Activated CD4-positive, alpha-beta T cell treated with anti-CD3 and anti-CD28 coated beads for 24 hours (primary cell): ENCODE measurements around the gene ESYT2.
"Not testable (repeated sequence)": the region's sequence is repeated elsewhere in the genome, so short reads cannot be mapped to it uniquely, and the experiment has no call there.

Experiments
- DNase-seq, 2 donors: peaks; one replicate each; pipeline ENCODE4 v3.0.0-alpha.2; 2020; ENCODE audit warnings: low read depth in 2 of 2

Gene ESYT2, protein sequence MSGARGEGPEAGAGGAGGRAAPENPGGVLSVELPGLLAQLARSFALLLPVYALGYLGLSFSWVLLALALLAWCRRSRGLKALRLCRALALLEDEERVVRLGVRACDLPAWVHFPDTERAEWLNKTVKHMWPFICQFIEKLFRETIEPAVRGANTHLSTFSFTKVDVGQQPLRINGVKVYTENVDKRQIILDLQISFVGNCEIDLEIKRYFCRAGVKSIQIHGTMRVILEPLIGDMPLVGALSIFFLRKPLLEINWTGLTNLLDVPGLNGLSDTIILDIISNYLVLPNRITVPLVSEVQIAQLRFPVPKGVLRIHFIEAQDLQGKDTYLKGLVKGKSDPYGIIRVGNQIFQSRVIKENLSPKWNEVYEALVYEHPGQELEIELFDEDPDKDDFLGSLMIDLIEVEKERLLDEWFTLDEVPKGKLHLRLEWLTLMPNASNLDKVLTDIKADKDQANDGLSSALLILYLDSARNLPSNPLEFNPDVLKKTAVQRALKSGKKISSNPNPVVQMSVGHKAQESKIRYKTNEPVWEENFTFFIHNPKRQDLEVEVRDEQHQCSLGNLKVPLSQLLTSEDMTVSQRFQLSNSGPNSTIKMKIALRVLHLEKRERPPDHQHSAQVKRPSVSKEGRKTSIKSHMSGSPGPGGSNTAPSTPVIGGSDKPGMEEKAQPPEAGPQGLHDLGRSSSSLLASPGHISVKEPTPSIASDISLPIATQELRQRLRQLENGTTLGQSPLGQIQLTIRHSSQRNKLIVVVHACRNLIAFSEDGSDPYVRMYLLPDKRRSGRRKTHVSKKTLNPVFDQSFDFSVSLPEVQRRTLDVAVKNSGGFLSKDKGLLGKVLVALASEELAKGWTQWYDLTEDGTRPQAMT

DNA sequence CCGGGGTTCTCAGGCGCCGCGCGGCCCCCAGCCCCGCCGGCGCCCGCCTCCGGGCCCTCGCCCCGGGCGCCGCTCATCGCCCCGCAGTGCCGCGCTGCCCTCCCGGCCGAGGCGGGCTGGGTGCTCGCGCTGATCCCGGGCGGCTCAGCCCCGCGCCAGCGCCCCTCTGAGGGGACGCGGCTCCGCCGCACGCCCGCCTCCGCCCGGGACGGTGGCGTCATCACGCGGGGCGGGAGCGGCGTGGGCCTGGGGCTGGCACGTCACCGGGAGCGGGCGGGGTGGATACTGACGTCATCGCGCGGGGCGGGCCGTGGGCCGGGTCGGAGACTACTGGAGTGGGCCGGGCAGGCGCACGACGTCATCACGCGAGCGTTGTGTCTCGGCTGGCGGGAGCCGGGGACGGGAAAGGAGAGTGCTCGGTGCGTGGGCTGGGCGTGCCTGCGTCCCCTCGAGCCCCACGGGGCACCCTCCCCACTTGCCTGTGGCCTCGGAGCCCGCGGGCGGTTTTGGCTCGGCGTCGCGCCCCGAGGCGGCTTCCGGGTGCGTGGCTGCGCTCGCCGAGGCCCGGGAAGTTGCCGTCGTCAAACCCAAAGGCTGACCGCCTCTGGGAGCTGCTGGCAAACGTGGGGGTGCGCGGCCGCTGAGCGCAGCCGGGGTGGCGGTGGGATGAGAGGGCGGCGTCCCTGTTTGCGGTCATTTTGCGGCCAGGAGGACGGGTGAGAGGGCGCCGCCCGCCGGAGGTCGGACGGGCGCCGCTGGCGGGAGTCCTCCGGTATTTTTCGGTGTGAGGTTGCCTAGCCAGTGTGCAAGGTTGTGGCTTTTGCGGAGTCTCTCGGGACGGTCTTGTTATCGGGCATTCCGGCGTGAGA, at the start of gene ESYT2:
Gene ESYT2 (minus strand): TSS at position 168 of the 869 bp plus-strand sequence. CDS start 91 bp downstream, at position 77.
- peak; percentile 99 for DNase-seq

DNA sequence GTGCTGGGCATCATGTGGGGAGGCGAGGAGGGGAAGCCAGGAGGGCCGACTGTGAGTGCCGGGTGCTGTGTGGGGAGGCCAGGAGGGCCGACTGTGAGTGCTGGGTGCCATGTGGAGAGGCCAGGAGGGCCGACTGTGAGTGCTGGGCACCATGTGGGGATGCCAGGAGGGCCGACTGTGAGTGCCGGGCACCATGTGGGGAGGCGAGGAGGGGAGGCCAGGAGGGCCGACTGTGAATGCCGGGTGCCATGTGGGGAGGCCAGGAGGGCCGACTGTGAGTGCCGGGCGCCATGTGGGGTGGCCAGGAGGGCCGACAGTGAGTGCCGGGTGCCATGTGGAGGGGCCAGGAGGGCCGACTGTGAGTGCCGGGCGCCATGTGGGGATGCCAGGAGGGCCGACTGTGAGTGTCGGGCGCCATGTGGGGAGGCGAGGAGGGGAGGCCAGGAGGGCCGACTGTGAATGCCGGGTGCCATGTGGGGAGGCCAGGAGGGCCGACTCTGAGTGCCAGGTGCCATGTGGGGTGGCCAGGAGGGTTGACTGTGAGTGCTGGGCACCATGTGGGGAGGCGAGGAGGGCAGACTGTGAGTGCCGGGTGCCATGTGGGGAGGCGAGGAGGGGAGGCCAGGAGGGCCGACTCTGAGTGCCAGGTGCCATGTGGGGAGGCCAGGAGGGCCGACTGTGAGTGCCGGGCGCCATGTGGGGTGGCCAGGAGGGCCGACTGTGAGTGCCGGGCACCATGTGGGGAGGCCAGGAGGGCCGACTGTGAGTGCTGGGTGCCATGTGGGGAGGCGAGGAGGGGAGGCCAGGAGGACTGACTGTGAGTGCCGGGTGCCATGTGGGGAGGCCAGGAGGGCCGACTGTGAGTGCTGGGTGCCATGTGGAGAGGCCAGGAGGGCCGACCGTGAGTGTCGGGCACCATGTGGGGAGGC, 49.1 kb upstream of the ESYT2 start:
- DNase-seq = not testable (repeated sequence)

DNA sequence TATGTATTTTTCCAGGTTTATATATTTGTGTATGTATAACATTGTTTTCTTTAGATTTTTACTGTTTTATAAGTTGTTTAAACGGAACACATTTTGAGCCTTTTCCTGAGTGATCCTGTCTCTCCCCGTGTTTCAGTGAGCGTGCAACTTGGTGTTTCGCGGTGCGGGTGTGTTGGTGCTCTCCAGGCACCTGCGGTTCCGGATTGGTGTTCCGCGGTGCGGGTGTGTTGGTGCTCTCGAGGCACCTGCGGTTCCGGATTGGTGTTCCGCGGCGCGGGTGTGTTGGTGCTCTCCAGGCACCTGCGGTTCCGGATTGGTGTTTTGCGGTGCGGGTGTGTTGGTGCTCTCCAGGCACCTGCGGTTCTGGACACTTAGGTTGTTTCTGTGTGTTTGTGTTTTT, 47.7 kb upstream of the ESYT2 start:
- DNase-seq = no peak

DNA sequence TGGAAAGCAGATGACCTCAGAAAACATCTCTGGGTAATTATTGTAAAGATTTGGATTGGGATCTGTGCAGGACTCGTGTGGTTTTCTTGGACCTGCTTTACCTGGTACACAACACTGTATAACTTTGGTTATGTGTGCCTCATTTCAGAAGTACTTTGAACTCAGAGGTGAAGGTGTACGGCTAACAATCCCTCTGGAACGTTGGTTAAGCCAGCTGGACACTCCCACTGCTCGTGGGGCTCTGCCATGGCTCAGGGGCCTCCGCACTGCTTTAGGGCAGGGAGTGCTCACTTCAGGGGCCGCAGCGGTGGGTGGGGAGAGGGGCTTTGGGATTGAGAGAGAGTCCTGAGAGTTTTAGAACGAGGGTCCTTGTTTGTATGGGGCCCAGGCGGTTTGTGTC, 40.6 kb upstream of the ESYT2 start:
- no peak for DNase-seq

DNA sequence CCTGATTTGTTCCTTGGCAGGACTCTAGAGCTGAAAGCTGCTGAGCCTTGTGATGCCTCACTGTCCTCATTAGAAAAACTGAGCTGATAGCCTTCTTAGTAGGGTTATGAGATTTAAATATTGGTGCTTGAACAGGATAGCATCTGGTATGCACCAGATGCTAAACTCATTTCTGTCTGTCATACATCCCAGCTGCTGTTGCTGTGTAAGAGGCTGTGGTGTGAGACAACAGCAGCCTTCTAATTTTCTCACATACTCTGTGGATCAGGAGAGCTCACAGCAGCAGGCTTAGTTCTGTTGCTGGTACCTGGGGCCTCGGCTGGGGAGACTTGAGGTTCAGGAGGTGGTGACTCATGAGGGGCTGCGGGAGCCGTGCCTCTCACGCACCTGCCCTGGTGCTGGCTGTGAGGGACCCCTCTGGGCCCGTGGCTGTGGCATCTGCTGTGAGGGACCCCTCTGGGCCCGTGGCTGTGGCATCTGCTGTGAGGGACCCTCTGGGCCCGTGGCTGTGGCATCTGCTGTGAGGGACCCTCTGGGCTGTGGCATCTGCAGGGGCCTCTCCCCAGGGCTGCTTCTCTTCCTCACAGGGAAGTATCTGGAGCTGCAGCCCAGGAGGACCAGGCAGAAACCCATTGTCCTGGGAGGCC, 39.6 kb upstream of the ESYT2 start:
- DNase-seq = no peak

DNA sequence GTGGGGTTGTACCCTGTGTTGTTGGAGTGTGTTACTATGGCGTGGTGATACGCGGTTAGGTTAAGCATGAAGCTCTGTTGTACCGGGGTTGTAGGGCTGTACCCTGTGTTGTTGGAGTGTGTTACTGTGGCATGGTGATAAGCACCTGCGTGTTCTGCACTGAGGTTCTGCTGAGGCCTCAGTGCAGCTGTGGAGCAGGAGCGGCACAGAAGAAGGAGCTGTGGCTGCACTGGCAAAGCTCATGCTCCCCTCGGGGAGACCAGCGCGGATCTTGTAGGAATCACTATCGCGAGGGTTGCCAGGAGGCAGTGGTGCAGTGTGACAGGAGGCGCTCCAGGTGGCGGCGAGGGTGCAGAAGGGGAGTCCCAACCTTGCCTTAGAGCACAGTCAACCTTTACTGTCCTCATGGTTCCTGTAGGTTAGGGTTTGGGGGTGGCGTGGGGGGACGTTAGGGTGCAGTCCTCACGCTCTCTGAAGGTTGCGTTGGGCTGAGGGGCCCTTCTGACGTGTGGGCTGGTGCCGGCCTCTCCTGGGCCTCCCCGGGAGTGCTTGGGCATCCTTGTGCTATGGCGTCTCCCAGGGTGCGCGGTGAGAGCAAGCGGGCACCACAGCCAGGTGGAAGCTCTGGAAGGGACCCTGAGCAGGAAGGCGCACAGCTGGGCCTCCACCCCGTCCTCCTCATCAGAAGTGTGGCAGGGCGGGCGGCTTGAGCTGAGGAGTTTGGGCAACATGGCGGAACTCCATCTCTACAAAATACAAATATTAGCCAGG, 38.1 kb upstream of the ESYT2 start:
- DNase-seq = no peak

DNA sequence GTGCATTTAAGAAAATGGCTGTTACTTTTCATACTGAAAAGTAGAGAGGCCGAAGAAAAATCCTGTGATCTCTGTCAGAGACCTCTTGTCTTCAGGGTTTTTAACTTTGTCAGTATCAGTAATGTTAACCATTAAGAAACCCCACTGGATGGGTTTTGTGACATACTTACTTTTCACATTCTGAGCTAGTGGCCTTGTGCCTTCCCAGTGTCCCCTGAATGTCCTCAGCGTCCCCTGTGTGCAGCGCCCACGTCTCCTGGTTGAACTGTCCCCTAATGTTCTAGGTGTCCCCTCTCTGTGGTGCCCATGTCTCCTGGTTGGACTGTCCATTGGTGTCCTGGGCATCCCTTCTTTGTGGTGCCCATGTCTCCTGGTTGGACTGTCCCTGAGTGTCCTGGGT, 36.7 kb upstream of the ESYT2 start:
- DNase-seq = no peak

DNA sequence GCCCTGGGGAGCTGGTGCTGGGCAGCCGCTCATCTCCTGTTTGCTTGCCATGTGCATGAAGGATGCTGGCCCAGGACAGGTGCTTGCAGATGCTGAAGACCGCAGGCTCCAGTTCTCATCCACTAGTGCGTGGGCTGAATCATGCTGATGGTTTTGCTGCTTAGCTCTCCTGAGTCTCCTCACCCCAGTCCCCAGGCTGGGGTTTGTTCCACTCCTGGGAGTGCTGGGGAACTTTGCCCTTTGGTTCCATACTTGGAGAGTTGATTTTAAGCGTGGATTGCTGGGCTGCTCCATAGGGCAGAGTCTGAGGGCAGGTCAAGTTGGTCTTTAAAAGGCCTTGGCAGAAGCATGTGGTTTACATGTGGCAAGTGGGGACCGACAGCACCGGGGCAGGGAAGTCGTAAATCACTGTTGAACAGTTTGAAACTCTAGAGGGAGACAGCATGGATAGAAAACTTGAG, 36.2 kb upstream of the ESYT2 start:
- no peak for DNase-seq

DNA sequence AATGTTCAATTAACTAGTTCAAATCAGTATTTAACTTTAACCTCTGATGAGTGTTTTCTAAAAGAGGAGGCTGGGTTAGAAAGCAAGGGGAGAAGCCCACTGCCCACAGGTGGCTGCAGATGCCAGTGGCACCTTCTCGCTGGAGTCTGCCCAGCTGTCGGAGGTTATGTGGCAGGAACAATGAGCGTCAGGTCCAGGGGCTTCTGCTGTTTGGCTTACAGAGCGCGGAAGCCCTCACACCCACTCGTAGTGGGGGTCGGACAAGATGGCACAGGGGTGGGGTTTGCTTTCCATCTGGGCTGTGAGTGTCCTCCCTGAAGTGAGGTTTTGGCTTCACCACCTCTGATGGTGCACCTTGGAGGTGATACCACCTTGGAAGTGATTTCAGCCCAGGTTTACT, 35.5 kb upstream of the ESYT2 start:
- no peak for DNase-seq

DNA sequence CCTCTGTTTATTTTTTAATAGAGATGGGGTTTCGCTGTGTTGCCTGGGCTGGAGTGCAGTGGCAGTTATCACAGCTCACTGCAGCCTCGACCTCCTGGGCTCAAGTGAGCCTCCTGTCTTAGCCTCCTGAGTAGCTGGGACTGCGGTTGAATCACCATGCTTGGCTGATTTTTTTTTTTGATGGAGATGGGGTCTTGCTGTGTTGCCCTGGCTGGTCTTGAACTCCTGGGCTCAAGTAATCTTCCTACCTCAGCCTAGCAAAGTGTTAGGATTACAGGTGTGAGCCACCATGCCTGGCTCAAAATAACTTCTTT, 35.2 kb upstream of the ESYT2 start:
- DNase-seq = no peak

DNA sequence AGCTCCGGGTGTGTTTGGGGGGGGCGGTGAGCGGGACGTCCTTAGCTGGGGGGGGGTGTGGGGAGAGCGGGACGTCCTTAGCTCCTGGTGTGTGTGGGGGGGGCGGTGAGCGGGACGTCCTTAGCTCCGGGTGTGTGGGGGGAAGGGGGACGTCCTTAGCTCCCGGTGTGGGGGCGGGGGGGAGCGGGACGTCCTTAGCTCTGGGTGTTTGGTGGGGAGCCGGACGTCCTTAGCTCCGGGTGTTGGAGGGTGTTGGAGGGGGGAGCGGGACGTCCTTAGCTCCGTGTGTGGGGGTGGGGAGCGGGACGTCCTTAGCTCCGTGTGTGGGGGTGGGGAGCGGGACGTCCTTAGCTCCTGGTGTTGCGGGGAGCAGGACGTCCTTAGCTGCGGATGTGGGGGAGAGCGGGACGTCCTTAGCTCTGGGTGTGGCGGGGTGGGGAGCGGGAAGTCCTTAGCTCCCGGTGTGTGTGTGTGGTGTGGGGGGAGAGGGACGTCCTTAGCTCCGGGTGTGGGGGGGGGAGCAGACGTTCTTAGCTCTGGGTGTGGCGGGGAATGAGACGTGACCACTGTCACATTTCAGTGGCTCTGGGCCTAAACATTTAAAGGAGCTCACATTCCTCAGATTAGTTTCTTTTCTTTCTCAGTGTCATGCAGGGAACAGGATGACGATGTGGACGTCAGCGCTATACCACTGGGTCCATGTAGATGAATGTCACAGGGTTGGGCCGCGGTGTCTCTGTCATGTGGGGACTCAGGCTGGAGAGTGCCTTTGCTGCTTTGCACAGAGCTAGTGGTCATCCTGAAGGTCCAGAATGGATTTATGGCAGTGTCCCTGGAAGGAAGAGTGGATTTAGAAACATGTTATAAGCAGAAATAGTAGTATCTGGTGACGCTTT, 34.5 kb upstream of the ESYT2 start:
- peak in 1 of 2 donors; percentile 44 for DNase-seq

DNA sequence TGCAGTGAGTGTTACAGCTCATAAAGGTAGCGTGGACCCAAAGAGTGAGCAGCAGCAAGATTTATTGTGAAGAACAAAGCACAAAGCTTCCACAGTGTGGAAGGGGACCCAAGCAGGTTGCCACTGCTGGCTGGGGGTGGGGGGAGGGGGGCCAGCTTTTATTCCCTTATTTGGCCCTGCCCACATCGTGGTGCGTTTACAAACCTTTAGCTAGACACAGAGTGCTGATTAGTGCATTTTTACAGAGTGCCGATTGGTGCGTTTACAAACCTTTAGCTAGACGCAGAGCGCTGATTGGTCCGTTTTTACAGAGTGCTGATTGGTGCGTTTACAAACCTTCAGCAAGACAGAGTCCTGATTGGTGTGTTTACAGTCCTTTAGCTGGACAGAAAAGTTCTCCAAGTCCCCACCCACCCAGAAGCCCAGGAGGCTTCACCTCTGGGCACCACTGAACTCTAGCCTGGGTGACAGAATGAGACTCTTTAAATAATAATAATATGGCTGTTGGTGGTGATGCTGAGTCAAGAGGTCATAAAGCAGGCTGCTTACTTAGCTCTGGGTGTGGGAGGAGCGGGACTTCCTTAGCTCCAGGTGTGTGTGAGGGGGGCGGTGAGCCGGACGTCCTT, 33.8 kb upstream of the ESYT2 start:
- peak in 1 of 2 donors; percentile 10 for DNase-seq

DNA sequence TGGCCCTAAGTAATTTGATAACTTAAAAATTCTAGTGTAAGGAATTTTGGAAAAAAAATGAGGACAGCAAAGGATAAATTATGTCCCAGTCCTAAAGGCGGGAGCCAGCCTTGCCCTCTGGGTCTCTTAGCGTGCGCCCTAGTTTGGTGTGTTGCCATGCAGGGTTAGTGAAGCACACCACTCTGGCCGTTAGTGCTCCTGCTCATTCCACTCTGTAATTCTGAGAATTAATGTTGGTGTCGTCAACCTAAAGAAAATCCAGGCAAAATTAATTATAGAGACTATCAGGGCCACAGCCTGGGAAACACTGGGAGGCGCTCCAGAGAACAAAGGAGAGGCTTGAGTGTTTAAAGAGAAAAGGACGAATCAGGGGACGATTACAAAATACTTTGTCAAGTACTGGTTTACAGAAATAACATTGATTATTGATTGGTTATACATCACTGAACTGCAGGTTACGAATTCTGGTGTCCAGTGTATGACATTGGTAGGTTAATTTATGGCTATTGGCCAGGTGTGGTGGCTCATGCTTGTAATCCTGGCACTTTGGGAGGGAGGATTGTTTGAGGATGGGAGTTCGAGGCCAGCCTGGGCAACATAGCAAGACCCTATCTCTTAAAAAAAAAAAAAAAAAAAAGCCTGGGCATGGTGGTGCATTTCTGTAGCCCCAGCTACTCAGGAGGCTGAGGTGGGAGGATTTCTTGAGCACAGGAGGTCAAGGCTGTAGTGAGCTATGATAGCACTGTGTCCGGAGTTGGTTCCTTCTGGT, 32.8 kb upstream of the ESYT2 start:
- DNase-seq = no peak

DNA sequence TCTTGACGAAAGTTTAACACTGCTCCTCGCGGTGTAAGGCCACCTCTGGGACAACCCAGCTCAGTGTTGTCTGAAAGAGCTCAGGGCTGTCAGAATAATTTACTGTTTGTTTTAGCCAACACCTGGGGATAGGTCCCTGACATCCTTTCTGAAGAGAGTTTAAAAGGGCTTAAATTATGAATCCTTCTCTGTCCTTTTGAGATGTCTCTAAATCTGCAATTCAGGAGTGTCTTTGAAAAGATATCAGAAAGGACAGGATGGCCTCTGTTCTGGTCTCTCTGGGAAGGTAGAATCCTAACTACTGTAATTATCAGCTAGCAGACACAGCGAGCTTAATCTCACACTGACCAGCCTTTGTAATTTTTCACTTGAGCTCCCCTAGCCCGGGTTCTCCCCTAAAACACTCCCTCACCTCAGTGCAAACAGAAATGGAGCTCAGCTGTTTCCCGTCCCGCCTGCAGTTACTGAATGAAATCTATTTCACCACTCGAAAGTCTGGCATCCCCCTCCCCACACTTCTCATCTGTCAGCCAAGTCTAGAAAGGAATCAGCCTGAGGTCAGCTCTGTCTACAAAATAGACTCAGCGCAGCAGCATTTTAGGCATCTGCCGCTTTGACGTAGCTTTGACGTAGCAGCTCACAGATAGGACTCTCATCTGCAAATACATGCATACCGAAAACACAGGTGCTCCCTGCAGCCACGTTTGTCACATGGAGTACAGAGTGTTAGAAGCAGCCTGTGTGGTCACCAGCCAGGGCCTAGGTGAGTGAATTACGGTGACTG, 31.9 kb upstream of the ESYT2 start:
- DNase-seq = no peak

DNA sequence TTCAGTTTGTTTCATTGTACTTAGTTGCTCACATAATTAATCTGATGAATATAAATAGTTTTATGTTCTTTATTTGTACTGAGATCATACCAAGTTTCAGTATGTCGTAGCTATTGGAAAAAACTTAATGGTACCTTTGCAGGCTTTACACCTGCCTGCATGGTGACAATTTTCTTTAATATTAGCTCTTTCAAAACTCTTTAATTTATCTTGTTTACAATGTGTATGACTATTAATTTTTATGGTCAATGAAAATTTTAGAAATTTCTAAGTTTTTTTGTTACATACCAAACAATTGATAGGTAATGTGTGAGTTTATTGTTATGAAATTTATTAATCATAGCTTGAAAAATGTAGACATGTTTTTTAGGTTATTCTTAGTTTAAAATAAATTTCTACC, 31.1 kb upstream of the ESYT2 start:
- DNase-seq = no peak
